HG03378 (cell line): ENCODE data around the gene SOCS1.
"Not testable (repeated sequence)": the region's sequence is repeated elsewhere in the genome, so short reads cannot be mapped to it uniquely, and the experiment has no call there.

ENCODE experiments used
- ATAC-seq: cut with Tn5 transposase; IDR thresholded peaks from one replicate; pipeline ENCODE4 v1.9.1; 2021; ENCODE audit warnings: mild to moderate bottlenecking, moderate library complexity; ENCODE audit not compliant: unreplicated experiment

The SOCS1 gene, protein sequence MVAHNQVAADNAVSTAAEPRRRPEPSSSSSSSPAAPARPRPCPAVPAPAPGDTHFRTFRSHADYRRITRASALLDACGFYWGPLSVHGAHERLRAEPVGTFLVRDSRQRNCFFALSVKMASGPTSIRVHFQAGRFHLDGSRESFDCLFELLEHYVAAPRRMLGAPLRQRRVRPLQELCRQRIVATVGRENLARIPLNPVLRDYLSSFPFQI

GRCh38 chr16:11255737-11256660, at the start of gene SOCS1:
Gene SOCS1 (minus strand): TSS chr16:11256204. CDS start chr16:11255478, 726 bp downstream.
- ATAC-seq: peak; percentile 41

DNA sequence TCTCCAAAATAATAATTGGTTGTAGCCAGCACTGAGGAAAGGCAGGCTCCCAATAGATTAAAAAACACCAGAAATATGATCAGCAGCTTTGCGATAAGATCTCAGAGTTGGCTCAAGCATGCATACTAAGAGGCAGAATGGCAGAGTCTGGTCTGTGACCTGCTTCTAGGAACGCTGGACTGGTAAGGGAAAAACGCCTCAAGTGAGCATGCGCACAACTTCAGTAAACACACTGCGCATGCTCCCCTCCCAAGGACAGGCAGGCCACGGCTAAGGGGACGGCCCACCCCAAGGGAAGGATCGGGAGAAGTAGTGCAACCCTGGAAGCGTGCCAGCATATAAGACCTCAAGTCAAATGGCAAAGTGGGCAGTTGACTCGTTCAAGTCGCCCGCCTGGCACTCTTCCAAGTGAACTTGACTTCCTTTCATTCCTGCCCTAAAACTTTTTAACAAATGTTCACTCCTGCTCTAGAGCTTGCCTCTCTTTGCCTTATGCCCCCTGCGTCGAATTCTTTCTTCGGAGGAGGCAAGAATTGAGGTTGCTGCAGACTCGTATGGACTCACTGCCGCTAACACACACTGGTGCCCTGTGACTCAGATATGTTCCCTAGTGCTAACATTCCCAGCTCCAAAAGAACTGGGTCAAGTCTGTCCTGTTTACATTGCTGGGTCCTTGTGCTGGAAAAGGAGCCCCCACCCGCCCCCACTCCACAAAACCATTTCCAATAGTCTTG, 47.6 kb upstream of the SOCS1 start:
- ATAC-seq: no peak

DNA sequence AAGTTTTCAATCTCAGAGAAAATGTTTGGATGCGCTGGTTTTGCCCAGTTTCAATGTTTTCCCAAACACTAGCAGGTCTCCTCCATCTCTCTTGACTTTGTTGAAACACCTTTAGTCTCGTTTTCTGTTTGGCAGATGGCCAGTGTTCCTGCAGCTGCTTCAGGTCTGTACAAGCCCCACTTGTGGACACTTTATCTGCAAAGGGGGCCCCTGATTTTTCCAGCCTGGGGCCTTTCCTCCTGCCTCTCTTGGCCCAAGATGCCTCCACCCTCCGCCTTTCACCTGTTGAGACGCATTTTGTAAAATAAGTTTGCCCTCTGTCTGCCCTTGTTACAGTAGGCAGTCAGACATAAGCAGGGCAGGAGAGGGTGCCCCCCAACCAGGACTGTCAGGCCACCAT, 47.0 kb upstream of the SOCS1 start:
- ATAC-seq: no peak

- ATAC-seq: no peak
Observed at GRCh38 chr16:11301645-11302501, 45.9 kb upstream of the SOCS1 start.

DNA sequence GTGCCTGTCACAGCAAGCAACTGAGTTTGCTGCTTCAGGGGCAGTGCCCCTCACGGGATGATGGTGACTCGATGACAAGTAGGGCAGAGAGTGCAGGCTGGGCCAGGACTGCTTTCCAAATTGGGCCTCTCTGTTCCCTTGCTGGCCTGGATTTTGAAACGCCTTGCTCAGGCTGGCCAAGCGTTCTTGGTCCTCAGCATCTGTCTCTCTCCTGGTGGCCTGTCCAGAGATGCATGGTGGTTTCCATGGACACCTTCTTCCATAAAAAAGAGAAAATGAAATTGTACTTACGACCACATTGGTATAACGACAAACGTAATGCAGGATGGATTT, 44.5 kb upstream of the SOCS1 start:
- no peak for ATAC-seq

DNA sequence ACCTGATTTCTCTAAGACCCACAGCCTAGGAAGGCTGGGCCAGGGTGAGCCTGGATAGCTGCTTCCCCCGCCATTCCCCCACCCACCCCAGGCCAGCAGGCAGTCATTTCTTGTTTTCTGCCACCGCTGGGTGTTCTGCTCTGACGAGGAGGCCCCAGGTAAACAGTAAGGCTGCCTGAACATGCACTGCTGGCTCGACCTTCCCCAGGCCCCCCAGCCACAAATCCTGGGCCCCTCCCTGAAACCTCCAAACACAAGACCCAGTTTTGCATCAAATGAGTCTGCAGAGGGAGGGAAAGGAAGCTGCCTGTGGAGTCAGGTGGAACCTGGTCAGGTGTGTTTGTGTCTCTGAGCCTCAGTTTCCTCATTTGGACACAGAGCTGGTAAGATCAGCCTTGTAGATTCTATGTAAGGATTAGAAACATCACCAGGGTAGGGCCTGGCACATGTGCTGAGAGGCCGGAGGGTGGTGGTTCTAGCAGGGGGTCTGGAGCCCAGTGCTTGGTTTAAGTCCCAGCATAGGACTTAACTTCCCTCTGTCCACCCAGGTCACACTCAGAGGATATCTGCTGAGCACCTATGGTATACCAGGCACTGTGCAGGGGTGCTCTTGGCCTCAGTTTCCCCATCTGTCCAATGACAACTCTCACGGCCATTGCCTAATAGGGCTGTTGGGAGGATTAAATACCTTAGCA, 44.0 kb upstream of the SOCS1 start:
- no peak for ATAC-seq

DNA sequence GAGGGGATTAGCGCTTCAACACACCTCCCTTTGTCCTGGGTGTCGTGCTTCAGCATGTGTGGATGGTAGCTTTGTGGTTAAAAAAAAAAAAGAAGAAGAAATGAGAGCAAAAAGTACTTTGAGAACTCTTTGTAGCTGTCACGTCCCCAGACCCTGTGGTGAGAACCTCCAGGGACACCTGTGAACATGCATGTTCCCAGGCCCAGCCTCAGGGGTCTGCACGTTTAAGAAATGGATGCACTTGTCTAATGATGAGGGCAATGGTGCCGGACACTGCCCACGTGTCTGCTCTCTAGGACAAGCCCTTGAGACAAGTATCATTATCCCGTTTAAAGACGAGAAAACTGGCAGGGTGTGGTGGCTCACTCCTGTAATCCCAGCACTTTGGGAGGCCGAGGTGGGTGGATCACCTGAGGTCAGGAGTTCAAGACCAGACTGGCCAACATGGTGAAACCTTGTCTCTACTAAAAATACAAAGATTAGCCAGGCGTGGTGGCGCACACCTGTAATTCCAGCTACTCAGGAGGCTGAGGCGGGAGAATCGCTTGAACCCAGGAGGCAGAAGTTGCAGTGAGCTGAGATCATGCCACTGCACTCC, 43.0 kb upstream of the SOCS1 start:
- ATAC-seq: not testable (repeated sequence)

GRCh38 chr16:11298143-11298900, 42.3 kb upstream of the SOCS1 start:
- no peak for ATAC-seq

GRCh38 chr16:11297492-11298142, 41.6 kb upstream of the SOCS1 start:
- ATAC-seq: peak; percentile 65

GRCh38 chr16:11296706-11297491, 40.9 kb upstream of the SOCS1 start:
- no peak for ATAC-seq

DNA sequence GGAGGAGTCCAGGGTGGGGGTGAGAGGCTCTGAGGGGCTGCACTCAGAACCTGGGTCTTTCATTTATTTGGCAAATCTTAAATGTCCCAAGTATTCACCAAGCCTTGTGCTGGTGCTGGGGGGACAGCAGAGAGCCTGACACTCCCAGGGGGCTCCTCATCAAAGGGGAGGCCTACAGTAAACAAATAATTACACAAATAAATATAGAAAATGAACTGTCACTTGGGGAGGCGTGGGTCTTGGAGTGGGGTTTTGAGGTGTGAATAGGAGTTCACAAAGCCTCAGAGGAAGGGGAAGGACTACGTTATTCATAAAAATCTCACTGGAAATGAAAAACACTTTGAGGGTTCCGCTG, 40.3 kb upstream of the SOCS1 start:
- ATAC-seq: no peak

DNA sequence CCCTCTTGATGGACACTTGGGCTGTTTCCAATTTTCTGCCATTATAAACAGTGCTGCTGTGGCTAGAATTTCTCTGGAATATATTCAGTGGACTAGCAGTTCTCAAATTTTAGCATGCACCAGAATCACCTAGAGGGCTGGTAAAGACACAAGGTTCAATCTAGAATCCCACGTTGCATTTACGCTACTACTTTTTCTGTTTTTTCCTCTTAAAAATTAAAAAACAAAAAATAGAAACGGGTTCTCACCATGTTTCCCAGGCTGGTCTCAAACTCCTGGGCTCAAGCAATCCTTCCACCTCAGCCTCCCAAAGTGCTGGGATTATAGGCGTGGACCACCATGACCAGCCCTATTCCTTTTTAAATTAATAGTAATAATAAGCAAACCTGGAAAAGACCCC, 39.7 kb upstream of the SOCS1 start:
- no peak for ATAC-seq

DNA sequence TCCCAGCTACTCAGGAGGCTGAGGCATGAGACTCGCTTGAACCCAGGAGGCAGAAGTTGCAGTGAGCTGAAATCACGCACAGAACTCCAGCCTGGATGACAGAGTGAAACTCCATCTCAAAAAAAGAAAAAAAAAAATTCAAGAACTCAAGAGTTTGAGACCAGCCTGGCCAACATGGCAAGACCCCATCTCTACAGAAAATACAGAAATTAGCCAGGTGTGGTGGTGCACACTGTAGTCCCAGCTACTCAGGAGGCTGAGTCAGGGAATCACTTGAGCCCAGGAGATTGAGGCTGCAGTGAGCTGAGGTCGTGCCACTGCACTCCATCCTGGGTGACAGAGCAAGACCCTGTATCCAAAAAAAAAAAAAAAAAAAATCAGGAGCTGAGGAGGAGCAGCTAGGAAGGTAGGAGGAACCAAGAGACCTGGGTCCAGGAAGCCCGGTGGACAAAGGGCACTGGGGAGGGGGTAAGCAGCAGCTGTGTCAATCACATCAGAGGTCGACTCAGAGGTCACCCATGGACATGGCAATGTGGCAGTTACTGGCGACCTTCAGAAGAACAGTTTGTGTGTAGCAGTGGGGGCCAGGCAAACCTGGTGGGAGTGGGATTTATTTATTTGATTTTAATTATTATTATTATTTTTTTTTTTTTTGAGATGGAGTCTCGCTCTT, 36.2 kb upstream of the SOCS1 start:
- no peak for ATAC-seq

DNA sequence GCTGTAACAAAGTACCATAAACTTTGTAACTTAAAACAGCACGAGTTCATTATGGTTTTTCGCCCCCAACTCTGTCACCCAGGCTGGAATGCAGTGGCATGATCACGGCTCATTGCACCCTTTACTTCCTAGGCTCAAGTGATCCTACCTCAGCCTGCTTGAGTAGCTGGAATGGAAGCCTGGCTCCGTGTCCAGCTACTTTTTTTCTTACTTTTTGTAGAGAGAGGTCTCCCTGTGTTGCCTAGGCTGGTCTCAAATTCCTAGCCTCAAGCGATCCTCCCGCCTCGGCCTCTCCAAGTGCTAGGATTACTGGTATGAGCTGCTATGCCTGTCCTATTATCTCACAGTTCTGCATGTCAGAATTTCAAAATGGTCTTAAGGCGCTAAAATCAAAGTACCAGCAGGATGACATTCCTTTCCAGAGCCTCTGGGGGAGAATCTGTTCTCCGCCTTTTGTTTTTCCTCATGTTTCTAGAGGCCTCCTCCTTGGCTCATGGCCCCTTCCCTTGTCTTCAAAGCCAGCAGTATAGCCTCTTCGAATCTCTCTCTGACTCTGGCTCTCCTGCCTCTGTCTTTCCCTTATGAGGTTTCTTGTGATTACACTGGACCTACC, 35.2 kb upstream of the SOCS1 start:
- ATAC-seq: no peak

- no peak for ATAC-seq
Observed at GRCh38 chr16:11290102-11290893, 34.3 kb upstream of the SOCS1 start.

GRCh38 chr16:11289696-11290095, 33.7 kb upstream of the SOCS1 start:
- ATAC-seq: not testable (repeated sequence)
